Neuronal stem cell (in vitro differentiated cells): ENCODE results near the gene TBC1D25.

Experiments
- DNase-seq: peaks from one replicate; pipeline ENCODE4 v3.0.0-alpha.2; 2013; ENCODE audit warnings: low spot score
- H2AFZ ChIP-seq: one replicate; pipeline ENCODE4 v1.6.1; 2013; ENCODE audit warnings: mild to moderate bottlenecking, low read length, inconsistent platforms
- H2AK5ac ChIP-seq: 2 replicates; pipeline ENCODE4 v1.6.1; 2013; ENCODE audit warnings: low read depth, mild to moderate bottlenecking, inconsistent platforms, low read length, moderate library complexity, mixed read lengths
- H2BK120ac ChIP-seq: 2 replicates; pipeline ENCODE4 v1.6.1; 2013; ENCODE audit warnings: low read depth, mild to moderate bottlenecking, inconsistent platforms, low read length, moderate library complexity, mixed read lengths
- H2BK12ac ChIP-seq: one replicate; pipeline ENCODE4 v1.6.1; 2013; ENCODE audit warnings: low read length, inconsistent platforms
- H2BK15ac ChIP-seq: 2 replicates; pipeline ENCODE4 v1.6.1; 2013; ENCODE audit warnings: mild to moderate bottlenecking, low read length, inconsistent platforms, mixed read lengths
- H2BK5ac ChIP-seq: one replicate; pipeline ENCODE4 v1.6.1; 2013; ENCODE audit warnings: inconsistent platforms, mild to moderate bottlenecking, low read length, moderate library complexity
- H3K14ac ChIP-seq: one replicate; pipeline ENCODE4 v1.6.1; 2013; ENCODE audit warnings: low read length, inconsistent platforms
- H3K18ac ChIP-seq: 2 replicates; pipeline ENCODE4 v1.6.1; 2013; ENCODE audit warnings: low read length, inconsistent platforms
- H3K23ac ChIP-seq: 2 replicates; pipeline ENCODE4 v1.6.1; 2013; ENCODE audit warnings: low read depth, mild to moderate bottlenecking, mixed read lengths, low read length, inconsistent platforms; ENCODE audit not compliant: poor library complexity
- H3K27ac ChIP-seq: replicated peaks from 3 replicates; pipeline ENCODE4 v1.5.1; 2013; ENCODE audit warnings: low read length, inconsistent platforms
- H3K27me3 ChIP-seq, 3 experiments: 2 replicates each; pipeline ENCODE4 v1.6.1; 2013; ENCODE audit warnings: low read length in 3 of 3, mild to moderate bottlenecking in 2 of 3, inconsistent platforms in 1 of 3, low read depth in 1 of 3, mixed read lengths in 1 of 3, moderate library complexity in 1 of 3; ENCODE audit not compliant: control insufficient read depth in 3 of 3, insufficient read depth in 3 of 3
- H3K36me3 ChIP-seq, 2 donors: replicated peaks in 1 of 2; 2 replicates each; pipeline ENCODE4 v1.6.1; 2013; ENCODE audit warnings: low read length in 2 of 2; ENCODE audit not compliant: control insufficient read depth in 2 of 2, insufficient read depth in 2 of 2
- H3K4ac ChIP-seq: 2 replicates; pipeline ENCODE4 v1.6.1; 2013; ENCODE audit warnings: inconsistent platforms, mild to moderate bottlenecking, low read length, moderate library complexity
- H3K4me1 ChIP-seq, 2 donors: 1 replicate in 1 of 2; 2 replicates in 1 of 2; pipeline ENCODE4 v1.6.1; 2013; ENCODE audit warnings: low read length in 2 of 2, low read depth in 1 of 2; ENCODE audit not compliant: control insufficient read depth in 2 of 2, insufficient read depth in 1 of 2
- H3K4me2 ChIP-seq: one replicate; pipeline ENCODE4 v1.6.1; 2013; ENCODE audit warnings: mild to moderate bottlenecking, low read length, inconsistent platforms; ENCODE audit not compliant: insufficient read depth, poor library complexity, severe bottlenecking
- H3K4me3 ChIP-seq, 2 donors: 2 replicates each; pipeline ENCODE4 v1.5.1; 2013; ENCODE audit warnings: low read length in 2 of 2, mild to moderate bottlenecking in 2 of 2, inconsistent platforms in 1 of 2, moderate library complexity in 1 of 2
- H3K79me1 ChIP-seq: one replicate; pipeline ENCODE4 v1.6.1; 2013; ENCODE audit warnings: low read depth, mild to moderate bottlenecking, inconsistent platforms, low read length, moderate library complexity
- H3K9ac ChIP-seq: one replicate; pipeline ENCODE4 v1.6.1; 2013; ENCODE audit warnings: mild to moderate bottlenecking, low read depth, low read length, inconsistent platforms; ENCODE audit not compliant: poor library complexity
- H3K9me3 ChIP-seq, 2 donors: replicated peaks in 1 of 2; 2 replicates each; pipeline versions ENCODE3 to v1.6.1; 2013; ENCODE audit warnings: low read length in 2 of 2, mild to moderate bottlenecking in 2 of 2, inconsistent platforms in 1 of 2, low read depth in 1 of 2, mixed read lengths in 1 of 2, moderate library complexity in 1 of 2; ENCODE audit not compliant: control insufficient read depth in 2 of 2, insufficient read depth in 1 of 2
- H4K8ac ChIP-seq: one replicate; pipeline ENCODE4 v1.6.1; 2013; ENCODE audit warnings: low read depth, mild to moderate bottlenecking, inconsistent platforms, low read length, moderate library complexity
- H4K91ac ChIP-seq: one replicate; pipeline ENCODE4 v1.6.1; 2013; ENCODE audit warnings: low read length, low read depth, mild to moderate bottlenecking, inconsistent platforms; ENCODE audit not compliant: poor library complexity
- WGBS, 2 donors: extraction: QIAGEN DNeasy Blood & Tissue Kit; methylation state at CpG; one replicate each; pipeline ENCODE4 v1.1.7; 2013; ENCODE audit warnings: missing lambda C conversion rate in 2 of 2, mixed read lengths in 1 of 2; ENCODE audit not compliant: insufficient read length in 2 of 2, insufficient replicate concordance in 1 of 2; ENCODE audit errors: extremely low coverage in 2 of 2; 5-methylcytosine and 5-hydroxymethylcytosine counted together

Gene TBC1D25

GRCh38 chrX:48576108-48576507, 36.6 kb downstream of the TBC1D25 start:
- no peak overlapping the region for H2BK120ac ChIP-seq
- H2BK12ac ChIP-seq = no peak overlapping the region
- H2AK5ac ChIP-seq = no peak overlapping the region
- H3K4me1 ChIP-seq = peaks cover 8 to 9% of the 10 kb centered on the region in 2 donors
- H3K14ac ChIP-seq = no peak overlapping the region
- WGBS, 2 donors = no CpG with 5 or more reads among the region's 6 CpGs
- no peak overlapping the region for H4K91ac ChIP-seq
- no peak overlapping the region for H3K27ac ChIP-seq
- H3K23ac ChIP-seq = no peak overlapping the region
- no peak overlapping the region for H2AFZ ChIP-seq
- H3K27me3 ChIP-seq = no peaks in the 10 kb centered on the region
- no peak overlapping the region for H3K4me3 ChIP-seq
- no peak overlapping the region for H3K9ac ChIP-seq
- no peak overlapping the region for H3K4me2 ChIP-seq
- peaks cover 5% of the 10 kb centered on the region for H3K79me1 ChIP-seq
- no peak overlapping the region for H2BK5ac ChIP-seq
- H2BK15ac ChIP-seq = no peak overlapping the region
- no peak overlapping the region for H3K4ac ChIP-seq
- DNase-seq = no peak
- H3K18ac ChIP-seq = no peak overlapping the region
- no peaks in the 10 kb centered on the region for H3K9me3 ChIP-seq
- H3K36me3 ChIP-seq = peaks cover 21 to 52% of the 10 kb centered on the region in 2 donors
- H4K8ac ChIP-seq = no peak overlapping the region

GRCh38 chrX:48578661-48579128, 39.2 kb downstream of the TBC1D25 start:
- H2BK5ac ChIP-seq = no peak overlapping the region
- H2BK12ac ChIP-seq = no peak overlapping the region
- no peak for DNase-seq
- H3K79me1 ChIP-seq = peaks cover 5% of the 10 kb centered on the region
- H3K14ac ChIP-seq = no peak overlapping the region
- no peak overlapping the region for H2AFZ ChIP-seq
- H3K4ac ChIP-seq = no peak overlapping the region
- WGBS, 2 donors = no CpG with 5 or more reads among the region's 2 CpGs
- H3K18ac ChIP-seq = no peak overlapping the region
- H4K91ac ChIP-seq = no peak overlapping the region
- no peak overlapping the region for H3K9ac ChIP-seq
- H3K36me3 ChIP-seq = peaks cover 21 to 52% of the 10 kb centered on the region in 2 donors
- H2AK5ac ChIP-seq = no peak overlapping the region
- H3K23ac ChIP-seq = no peak overlapping the region
- H3K4me3 ChIP-seq = no peak overlapping the region
- H4K8ac ChIP-seq = no peak overlapping the region
- no peaks in the 10 kb centered on the region for H3K9me3 ChIP-seq
- no peak overlapping the region for H2BK120ac ChIP-seq
- H2BK15ac ChIP-seq = no peak overlapping the region
- peaks cover 8 to 9% of the 10 kb centered on the region in 2 donors for H3K4me1 ChIP-seq
- no peak overlapping the region for H3K27ac ChIP-seq
- no peak overlapping the region for H3K4me2 ChIP-seq
- H3K27me3 ChIP-seq = no peaks in the 10 kb centered on the region

- H2BK15ac ChIP-seq = no peak overlapping the region
- H3K4me2 ChIP-seq = no peak overlapping the region
- H3K4me3 ChIP-seq = no peak overlapping the region
- H2AK5ac ChIP-seq = no peak overlapping the region
- H2BK5ac ChIP-seq = no peak overlapping the region
- no peak overlapping the region for H4K91ac ChIP-seq
- H3K27me3 ChIP-seq = no peaks in the 10 kb centered on the region
- no peak overlapping the region for H2AFZ ChIP-seq
- no peak overlapping the region for H2BK120ac ChIP-seq
- no peak overlapping the region for H3K23ac ChIP-seq
- H3K9me3 ChIP-seq = no peaks in the 10 kb centered on the region
- H3K18ac ChIP-seq = no peak overlapping the region
- no peak overlapping the region for H4K8ac ChIP-seq
- peaks cover 5 to 9% of the 10 kb centered on the region in 2 donors for H3K4me1 ChIP-seq
- no CpG with 5 or more reads among the region's 3 CpGs for WGBS, 2 donors
- H3K27ac ChIP-seq = no peak overlapping the region
- no peak overlapping the region for H3K14ac ChIP-seq
- DNase-seq = no peak
- peaks cover 5% of the 10 kb centered on the region for H3K79me1 ChIP-seq
- H3K9ac ChIP-seq = no peak overlapping the region
- no peak overlapping the region for H2BK12ac ChIP-seq
- H3K4ac ChIP-seq = no peak overlapping the region
- peaks cover 21 to 52% of the 10 kb centered on the region in 2 donors for H3K36me3 ChIP-seq
Measured at GRCh38 chrX:48579259-48579658, 39.7 kb downstream of the TBC1D25 start.

DNA sequence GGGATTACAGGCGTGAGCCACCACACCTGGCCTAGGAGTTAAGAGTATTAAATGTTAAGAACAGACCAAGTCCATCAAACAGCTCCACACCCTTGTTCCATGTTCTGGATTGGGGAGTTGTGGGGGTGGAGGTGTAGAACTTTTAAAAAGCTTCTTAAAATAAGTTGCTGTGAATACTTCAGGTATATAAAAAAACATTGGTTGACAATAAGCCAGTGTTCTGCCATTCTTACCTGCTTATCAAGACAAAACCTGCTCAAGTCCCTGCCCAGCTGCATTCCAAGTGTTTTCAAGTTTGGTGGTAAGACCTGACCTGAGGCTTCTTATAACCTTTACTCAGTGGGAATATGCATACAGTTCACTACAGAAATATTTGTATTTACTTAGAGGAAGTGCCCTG, 41.1 kb downstream of the TBC1D25 start:
- H3K23ac ChIP-seq = no peak overlapping the region
- DNase-seq = no peak
- WGBS, 2 donors = no CpG with 5 or more reads among the region's 1 CpG

More for the DNA sequence above, 41.1 kb downstream of the TBC1D25 start:
- H3K4me1 ChIP-seq = peaks cover 1 to 7% of the 10 kb centered on the region in 2 donors
- no peak overlapping the region for H3K9ac ChIP-seq
- peaks cover 14 to 44% of the 10 kb centered on the region in 2 donors for H3K36me3 ChIP-seq
- H2AK5ac ChIP-seq = no peak overlapping the region
- no peak overlapping the region for H2BK5ac ChIP-seq
- H3K9me3 ChIP-seq = no peaks in the 10 kb centered on the region
- no peak overlapping the region for H4K91ac ChIP-seq
- no peak overlapping the region for H2BK15ac ChIP-seq
- no peak overlapping the region for H3K14ac ChIP-seq
- no peak overlapping the region for H3K4me3 ChIP-seq
- H4K8ac ChIP-seq = no peak overlapping the region
- no peak overlapping the region for H2AFZ ChIP-seq
- no peak overlapping the region for H2BK120ac ChIP-seq
- no peak overlapping the region for H3K4me2 ChIP-seq
- no peak overlapping the region for H3K27ac ChIP-seq
- peaks cover 4% of the 10 kb centered on the region for H3K79me1 ChIP-seq
- no peaks in the 10 kb centered on the region for H3K27me3 ChIP-seq
- no peak overlapping the region for H3K4ac ChIP-seq
- no peak overlapping the region for H3K18ac ChIP-seq
- H2BK12ac ChIP-seq = no peak overlapping the region
